NCI-H146 treated with DMSO at 0.1 percent for 48 hours (cell line): Measurements from ENCODE around the gene LBHD1.
"Not testable (repeated sequence)": the region's sequence is repeated elsewhere in the genome, so short reads cannot be mapped to it uniquely, and the experiment has no call there.

ENCODE experiments used
- DNase-seq: peaks from one replicate; lab custom pipeline; 2025; ENCODE audit not compliant: unreplicated experiment; lab: John Stamatoyannopoulos, UW

Gene LBHD1

GRCh38 chr11:62665075-62665598, 6.9 kb downstream of the LBHD1 start, which contains the start of the genes C11orf98 and CSKMT:
Gene C11orf98 (minus strand): TSS chr11:62665210. CDS start chr11:62665169, 41 bp downstream.
Gene CSKMT (plus strand): TSS chr11:62665312. CDS start chr11:62665880, 568 bp downstream.
- DNase-seq: peak; percentile 87

GRCh38 chr11:62664405-62665074, 7.5 kb downstream of the LBHD1 start:
- peak; percentile 51 for DNase-seq

- DNase-seq: no peak
These were observed 15.2 kb downstream of the LBHD1 start for GRCh38 chr11:62656796-62657429.

GRCh38 chr11:62654297-62654696, 17.8 kb downstream of the LBHD1 start:
- DNase-seq: no peak

GRCh38 chr11:62652161-62653006, 19.7 kb downstream of the LBHD1 start:
- no peak for DNase-seq

- DNase-seq: not testable (repeated sequence)
These were observed 21.8 kb downstream of the LBHD1 start for GRCh38 chr11:62650283-62650682.

- DNase-seq: no peak
These were observed 22.6 kb downstream of the LBHD1 start for GRCh38 chr11:62649486-62649885.

GRCh38 chr11:62648967-62649364, 23.1 kb downstream of the LBHD1 start:
- no peak for DNase-seq

GRCh38 chr11:62648185-62648966, 23.7 kb downstream of the LBHD1 start:
- no peak for DNase-seq

- DNase-seq: no peak
These were observed 24.5 kb downstream of the LBHD1 start for GRCh38 chr11:62647609-62648005.

GRCh38 chr11:62646825-62647608, 25.1 kb downstream of the LBHD1 start:
- no peak for DNase-seq

GRCh38 chr11:62645946-62646824, 25.9 kb downstream of the LBHD1 start, which contains the start of gene GANAB:
Gene GANAB (minus strand): TSS chr11:62646613. CDS start chr11:62646599, 14 bp downstream.
- peak; percentile 93 for DNase-seq

GRCh38 chr11:62645671-62645945, 26.5 kb downstream of the LBHD1 start:
- no peak for DNase-seq

GRCh38 chr11:62644220-62644619, 27.8 kb downstream of the LBHD1 start:
- DNase-seq: no peak

GRCh38 chr11:62632492-62632891, 39.6 kb downstream of the LBHD1 start:
- no peak for DNase-seq

GRCh38 chr11:62627713-62628112, 44.4 kb downstream of the LBHD1 start:
- no peak for DNase-seq

- DNase-seq: no peak
These were observed 49.5 kb downstream of the LBHD1 start for GRCh38 chr11:62622476-62623089.
